Astrocyte (in vitro differentiated cells and primary cell): ENCODE data around the gene EFCAB6.

Experiments
- CTCF ChIP-seq: IDR thresholded peaks from 2 replicates; pipeline ENCODE4 v1.5.1; 2011; ENCODE audit warnings: low read depth, mild to moderate bottlenecking, inconsistent platforms, low read length, moderate library complexity; ENCODE audit not compliant: insufficient read depth
- EZH2 ChIP-seq: IDR thresholded peaks from 2 replicates; pipeline ENCODE4 v1.6.1; 2012; ENCODE audit warnings: mild to moderate bottlenecking, low read length, inconsistent platforms; ENCODE audit not compliant: insufficient read depth

- TF ChIP-seq CTCF (no peak), EZH2 (no peak)
These were observed 257.3 kb downstream of the EFCAB6 start for GRCh38 chr22:43554694-43555365.
